Muscle of back (tissue), 11 donors: ENCODE results near the gene ATP9B. TPM values are rescaled to one million over a fixed set of nuclear protein-coding genes. Genes with fewer than 3 reads are reported as not detected.
A peak's percentile ranks its signal among the peaks of the same experiment; 100 is the strongest.
"Not testable (repeated sequence)": the region's sequence is repeated elsewhere in the genome, so short reads cannot be mapped to it uniquely, and the experiment has no call there.

Source experiments
- DNase-seq, 3 donors: peaks; one replicate each; pipeline versions ENCODE4 v3.0.0 to v3.0.0-alpha.2; 2013
- polyA plus RNA-seq, 10 donors: library from polyadenylated mRNA; unstranded; fragments of 120-200 nt; gene quantifications; one replicate each; pipeline ENCODE4 v1.2.1, GENCODE V29; 2013; ENCODE audit not compliant: insufficient read length in 10 of 10

The ATP9B gene
- polyA plus RNA-seq, 10 donors, result 11.8 to 27.6 (median 16.4) TPM

DNA sequence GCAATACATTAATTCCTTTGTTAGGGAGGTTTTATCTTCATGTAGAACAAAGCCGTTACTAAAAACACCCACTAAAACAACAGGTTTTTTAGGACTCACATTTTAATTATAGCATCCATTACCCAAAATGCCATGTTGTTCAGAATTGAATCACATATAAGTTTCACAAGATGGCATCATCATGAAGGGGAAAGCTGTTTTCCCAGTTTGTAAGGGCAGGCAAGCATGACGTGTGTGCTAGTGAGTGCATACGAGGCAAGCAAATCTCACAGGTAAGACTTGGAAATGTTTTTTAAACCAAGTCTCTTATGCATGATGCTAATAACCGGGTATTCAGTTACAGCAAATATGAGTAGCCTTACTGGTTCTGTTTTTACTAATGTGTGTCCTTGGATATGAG is 214.7 kb downstream of the ATP9B start:
- DNase-seq, result no peak

DNA sequence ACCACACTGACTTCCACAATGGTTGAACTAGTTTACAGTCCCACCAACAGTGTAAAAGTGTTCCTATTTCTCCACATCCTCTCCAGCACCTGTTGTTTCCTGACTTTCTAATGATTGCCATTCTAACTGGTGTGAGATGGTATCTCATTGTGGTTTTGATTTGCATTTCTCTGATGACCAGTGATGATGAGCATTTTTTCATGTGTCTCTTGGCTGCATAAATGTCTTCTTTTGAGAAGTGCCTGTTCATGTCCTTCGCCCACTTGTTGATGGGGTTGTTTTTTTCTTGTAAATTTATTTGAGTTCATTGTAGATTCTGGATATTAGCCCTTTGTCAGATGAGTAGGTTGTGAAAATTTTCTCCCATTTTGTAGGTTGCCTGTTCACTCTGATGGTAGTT is 216.0 kb downstream of the ATP9B start:
- not testable (repeated sequence) for DNase-seq

GRCh38 chr18:79290409-79290808 is 221.2 kb downstream of the ATP9B start:
- DNase-seq, result not testable (repeated sequence)

GRCh38 chr18:79290876-79291275 is 221.7 kb downstream of the ATP9B start:
- DNase-seq, result no peak

- no peak for DNase-seq
Observed at GRCh38 chr18:79294235-79294634, 225.0 kb downstream of the ATP9B start.

GRCh38 chr18:79299272-79299671 is 230.1 kb downstream of the ATP9B start:
- no peak for DNase-seq

DNA sequence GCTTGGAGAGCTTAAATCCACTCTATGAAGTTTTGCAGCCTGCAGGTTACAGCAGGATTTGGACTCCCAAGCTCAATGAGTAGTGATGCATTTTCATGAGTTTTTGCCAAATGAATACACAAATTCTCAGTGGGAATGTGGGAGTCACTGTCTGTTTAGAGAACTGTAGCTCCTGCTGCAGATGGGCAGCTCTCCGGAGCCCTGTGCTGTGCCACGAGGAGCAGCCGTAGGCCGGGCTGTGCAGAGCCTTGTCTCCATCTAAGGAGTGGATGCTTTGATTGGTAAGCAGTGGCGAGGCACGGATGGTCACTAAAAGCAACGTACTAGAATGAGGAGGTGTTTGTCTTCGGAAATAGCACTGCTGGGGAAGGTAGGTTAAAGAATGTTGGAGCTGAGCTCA is 230.5 kb downstream of the ATP9B start:
- no peak for DNase-seq

- no peak for DNase-seq
Observed at GRCh38 chr18:79300413-79300812, 231.2 kb downstream of the ATP9B start.

GRCh38 chr18:79302120-79302519 is 232.9 kb downstream of the ATP9B start:
- no peak for DNase-seq

GRCh38 chr18:79305911-79306310 is 236.7 kb downstream of the ATP9B start:
- peak in 2 of 3 donors; percentile 11 to 38 for DNase-seq

DNA sequence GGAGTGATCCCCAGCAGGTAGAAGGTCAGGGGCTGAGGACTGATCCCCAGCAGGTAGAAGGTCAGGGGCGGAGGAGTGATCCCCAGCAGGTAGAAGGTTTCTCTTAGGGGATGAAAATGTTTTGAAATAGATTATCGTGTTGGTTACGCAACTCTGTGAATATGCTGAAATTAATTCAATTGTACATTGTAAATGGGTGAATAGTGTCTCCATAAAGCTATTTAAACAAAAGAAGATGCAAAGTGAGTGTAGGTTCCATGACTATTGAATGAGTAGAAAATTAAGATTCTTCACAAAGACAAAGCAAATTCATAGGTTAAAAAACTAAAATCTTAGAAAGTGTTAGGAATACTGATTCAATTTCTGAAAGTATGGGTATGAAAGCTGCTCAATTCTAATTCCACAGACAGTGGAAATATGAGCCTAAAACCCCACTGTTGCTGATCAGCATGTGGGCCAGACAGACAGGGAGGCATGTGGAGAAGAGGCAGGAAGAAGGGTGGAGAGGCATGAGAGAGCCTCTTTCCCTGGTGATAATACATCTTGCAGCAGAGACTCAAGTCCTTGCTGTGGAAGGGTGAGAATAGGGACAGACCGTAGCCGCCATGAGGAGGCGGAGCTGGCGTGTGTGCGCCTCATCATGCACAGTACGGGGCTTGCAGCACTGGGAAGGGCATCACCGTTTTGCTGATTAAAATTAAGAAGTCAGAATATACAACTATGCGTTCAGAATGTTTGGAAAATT is 240.6 kb downstream of the ATP9B start:
- DNase-seq, result no peak

- no peak for DNase-seq
Observed at GRCh38 chr18:79314838-79315388, 245.7 kb downstream of the ATP9B start.

DNA sequence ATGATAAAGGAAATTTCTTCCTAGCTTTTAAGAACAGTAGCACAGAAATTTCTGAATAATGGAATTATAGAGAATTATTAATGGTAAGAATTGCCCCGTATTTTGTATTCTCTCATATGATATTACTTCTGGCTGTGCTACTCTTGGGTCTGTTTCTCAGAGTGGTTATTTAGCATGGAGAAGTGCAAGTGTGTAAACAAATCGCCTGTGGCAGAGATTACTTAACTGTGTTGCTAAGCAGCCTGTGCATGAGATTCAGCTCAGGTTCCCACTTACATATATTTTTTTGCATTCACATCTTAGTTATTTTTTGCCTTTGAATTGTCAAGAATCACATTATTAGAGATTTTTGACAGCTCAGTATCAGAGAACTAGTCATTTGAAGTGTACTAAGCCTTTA is 246.4 kb downstream of the ATP9B start:
- no peak for DNase-seq

GRCh38 chr18:79317703-79318102 is 248.5 kb downstream of the ATP9B start:
- DNase-seq, result no peak

DNA sequence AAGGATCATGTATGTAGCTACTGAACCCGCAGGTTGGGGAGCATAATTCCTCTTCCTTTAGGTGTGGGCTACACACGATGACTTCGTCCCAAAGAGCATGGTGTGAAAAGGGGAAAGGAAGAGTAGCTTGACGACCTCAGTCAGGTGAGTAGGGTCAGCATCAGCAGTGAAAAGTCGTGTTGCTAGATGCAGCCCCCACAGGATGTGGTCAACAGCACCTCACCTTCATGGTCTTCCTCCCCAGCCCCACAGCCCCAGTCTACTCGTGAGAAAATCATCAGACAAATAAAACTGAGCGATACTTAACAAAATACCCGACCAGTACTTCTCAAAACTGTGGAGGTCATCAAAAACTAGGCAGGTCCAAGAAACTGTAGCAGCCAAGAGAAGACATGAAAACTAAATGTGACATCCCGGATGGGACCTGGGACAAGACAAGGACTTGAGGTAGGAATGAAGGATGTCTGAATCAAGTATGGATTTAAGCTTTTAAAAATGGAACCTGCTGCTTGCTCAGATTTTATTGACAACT is 249.0 kb downstream of the ATP9B start:
- DNase-seq, result no peak

GRCh38 chr18:79320216-79320850 is 251.1 kb downstream of the ATP9B start:
- no peak for DNase-seq

DNA sequence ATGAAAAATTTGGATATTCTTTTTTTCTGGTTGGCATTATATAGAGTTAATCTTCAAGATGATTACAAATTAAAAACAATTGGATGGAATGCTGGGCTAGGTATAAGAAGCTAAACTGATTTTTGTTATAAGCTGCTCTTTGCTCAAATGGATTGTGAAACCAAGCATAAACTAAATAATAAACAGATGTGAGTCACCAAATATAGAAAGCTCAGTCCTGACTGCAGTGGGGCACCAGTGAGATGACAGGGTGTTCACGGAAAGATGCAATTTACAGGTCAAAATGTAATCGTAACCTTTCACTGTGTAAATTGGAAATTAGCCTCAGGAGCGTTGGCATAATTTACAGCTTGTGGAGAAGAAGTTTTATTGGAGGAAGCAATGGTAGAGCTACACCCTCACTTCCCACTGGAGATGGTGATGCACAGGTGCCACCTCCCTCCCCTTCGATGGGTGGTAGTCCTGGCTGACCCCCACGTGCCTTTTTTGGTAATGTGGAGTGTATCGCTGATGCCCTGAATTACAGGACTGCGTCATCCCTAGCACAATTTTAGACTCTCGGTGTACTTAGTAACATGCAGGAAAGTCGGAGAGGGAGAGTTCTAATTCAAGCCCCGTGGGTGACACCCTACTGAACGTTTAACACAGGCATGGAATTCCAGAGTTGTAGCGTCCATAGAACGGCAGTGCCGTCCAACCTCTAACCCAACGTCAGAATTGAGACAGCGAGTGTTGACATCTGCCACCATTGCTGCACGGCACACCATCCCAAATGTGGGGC is 252.6 kb downstream of the ATP9B start:
- DNase-seq, result no peak

DNA sequence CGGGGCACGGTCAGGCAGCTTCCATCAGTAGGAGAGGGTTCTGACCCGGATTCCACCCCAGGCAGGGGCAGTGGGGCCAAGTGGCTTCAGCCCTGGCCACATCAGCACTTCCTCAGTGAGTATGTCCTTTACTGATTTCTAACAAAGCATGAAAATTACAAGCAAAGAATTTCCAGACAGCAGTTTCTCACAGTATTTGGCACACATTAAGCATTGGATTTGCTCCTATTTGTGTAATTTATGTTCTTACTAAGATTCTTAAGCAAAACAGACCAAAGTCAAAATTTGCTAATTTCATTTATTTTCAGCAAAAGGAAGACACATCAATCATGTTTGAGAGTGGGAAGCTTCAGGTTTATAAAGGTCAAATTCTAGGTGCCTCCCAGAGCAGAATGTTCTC is 253.2 kb downstream of the ATP9B start:
- DNase-seq, result peak in 1 of 3 donors; percentile 33

- no peak for DNase-seq
Observed at GRCh38 chr18:79323471-79323870, 254.3 kb downstream of the ATP9B start.

GRCh38 chr18:79326413-79327198 is 257.4 kb downstream of the ATP9B start:
- DNase-seq, result peak in 1 of 3 donors; percentile 13

DNA sequence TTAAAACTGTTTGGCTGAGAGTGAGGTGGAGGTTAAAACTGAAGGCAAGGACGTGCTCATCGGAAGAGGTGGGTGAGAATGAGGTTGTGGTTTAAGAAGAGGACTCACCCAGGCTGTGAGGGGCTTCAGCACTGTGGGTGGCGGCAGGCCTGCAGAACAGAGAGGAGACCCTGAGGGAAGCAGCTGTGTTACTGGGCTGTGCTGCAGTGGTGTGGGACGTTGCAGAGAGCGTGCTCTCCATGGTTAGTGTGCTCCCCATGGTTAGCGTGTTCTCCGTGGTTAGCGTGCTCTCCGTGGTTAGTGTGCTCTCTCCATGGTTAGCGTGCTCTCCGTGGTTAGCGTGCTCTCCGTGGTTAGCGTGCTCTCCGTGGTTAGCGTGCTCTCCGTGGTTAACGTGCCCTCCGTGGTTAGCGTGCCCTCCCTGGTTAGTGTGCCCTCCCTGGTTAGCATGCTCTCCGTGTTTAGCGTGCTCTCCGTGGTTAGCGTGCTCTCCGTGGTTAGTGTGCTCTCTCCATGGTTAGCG is 258.1 kb downstream of the ATP9B start:
- no peak for DNase-seq
